Activated naive CD4-positive, alpha-beta T cell treated with anti-CD3 and anti-CD28 coated beads, Interleukin-2, amount 50 U/mL, for 16 hours (primary cell): ENCODE measurements around the gene CNTNAP4.

Experiments used
- DNase-seq: peaks from one replicate; pipeline ENCODE4 v3.0.0-alpha.2; 2020

Gene CNTNAP4

DNA sequence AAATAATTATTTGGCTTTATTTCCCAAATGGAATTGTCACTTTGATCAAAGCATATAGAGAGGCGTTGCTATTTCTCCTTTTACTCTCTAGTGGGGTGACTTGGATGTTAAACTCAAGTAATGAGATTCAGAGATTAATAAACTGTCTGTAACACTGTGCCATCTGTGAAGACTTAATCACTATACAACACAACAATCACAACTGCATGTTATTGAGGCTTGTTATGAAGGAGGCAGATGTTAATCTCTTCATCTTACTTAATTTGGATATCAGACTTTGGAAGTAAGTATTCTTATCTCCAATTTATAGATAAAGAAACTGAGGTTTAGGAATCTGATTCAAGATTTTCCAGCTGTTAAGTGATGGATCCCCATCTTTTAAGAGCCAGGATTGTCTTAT is 132.5 kb downstream of the CNTNAP4 start:
- DNase-seq = no peak

DNA sequence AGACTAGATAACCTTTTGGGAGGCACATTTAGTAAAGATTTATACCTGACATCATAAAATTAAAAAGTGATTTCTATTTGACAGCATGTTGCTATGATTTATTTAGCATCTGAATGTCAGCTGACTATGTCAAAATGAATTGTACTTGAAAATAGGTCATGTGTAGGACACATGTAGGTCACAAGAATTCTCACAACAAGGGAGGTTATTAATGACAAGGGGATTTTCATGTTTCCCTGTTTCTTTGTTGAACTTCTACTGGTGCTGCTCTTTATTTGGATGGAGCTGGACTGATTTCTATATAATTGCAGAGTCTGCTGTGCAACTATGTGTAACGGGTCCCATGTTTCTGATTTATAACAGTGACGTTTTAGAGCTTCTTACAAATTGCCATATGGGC is 144.4 kb downstream of the CNTNAP4 start:
- no peak for DNase-seq

DNA sequence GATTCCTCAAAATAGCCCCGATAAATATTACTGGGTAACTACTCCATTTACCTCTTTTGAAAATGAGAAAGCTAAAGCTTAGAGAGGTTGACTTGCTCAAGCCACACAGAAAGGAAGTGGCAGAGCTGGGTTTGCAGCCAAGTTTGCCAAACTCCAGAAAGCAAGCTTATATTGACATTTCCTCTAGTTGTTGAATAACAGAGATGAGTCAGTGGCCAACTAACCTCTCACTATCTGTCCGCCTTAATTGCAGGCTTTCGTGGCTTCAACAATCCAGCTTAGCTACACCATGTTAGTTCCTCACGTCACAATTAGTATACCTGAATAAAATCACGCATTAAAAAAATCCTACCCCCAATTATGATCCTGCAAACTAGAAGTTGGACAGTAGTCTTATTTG is 151.7 kb downstream of the CNTNAP4 start:
- no peak for DNase-seq

DNA sequence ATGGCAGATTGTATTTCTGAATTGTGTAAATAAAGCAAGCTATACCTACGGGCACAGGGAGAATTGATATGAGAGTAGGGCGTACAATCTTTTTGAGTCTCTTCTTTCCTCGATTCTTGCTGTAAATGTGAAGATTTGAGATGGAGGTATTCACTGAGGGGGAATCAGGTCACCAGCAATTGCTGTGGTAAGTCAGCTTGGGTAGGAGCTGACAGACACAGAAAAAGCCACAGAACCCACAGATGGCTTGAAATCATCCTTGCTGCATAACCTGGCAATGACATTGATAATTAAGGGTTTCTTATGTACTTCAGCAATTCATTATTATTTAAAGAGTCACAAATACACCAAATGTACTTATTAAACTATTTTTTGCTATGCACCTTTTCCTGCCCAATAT is 164.2 kb downstream of the CNTNAP4 start:
- DNase-seq = no peak

DNA sequence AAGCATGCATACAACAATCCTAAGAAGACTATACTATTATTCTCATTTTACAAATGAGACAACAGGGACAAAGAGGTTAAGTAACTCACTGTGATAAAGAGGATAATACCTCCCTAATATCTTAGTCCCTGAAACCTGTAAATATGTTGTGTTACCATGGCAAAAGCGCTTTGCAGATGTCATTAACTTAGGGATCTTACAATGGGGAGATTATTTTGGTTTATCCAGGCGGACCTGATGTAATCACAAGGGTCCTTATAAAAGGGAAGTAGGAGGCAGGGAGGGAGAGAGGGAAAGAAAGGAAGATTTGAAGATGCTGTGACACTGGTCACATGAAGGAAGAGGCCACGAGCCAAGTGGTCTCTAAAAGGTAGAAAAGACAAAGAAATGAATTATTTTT is 164.7 kb downstream of the CNTNAP4 start:
- no peak for DNase-seq

DNA sequence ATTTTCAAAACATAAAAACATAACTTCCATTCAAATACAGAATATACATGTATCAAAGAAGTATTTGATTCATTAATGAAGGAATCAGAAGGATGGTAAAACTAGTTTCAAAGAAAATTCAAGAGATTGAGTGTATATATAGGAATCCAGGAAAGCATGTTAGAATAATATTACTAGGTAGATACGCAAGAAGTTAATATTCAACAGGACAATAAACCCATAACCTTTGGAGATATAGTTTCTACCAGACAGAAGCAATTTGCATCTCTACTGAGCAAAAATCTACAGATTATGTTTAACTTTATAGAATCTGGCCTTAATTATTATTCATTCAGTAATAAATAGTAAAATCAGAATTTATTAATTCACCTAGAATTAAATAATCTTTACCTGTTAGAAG is 166.8 kb downstream of the CNTNAP4 start:
- no peak for DNase-seq

DNA sequence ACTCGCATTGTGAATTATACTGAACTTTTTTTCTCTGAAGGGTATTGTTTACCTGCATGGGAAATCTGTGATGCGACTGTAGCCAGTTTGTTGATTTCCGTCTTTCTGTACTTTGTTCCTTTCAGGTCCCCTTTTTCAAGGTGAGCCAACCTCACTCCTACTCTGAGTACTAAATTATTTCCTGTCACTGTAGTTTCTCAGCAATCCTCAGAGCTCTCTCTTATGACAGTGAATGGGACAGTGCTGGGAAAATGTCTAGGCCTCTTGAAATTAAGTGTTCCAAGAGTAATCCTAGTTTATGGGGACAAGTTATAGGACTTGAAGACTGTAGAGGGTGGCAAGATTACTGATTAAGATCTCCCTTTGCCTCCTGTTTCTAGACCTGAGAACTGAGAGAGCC is 167.6 kb downstream of the CNTNAP4 start:
- no peak for DNase-seq

DNA sequence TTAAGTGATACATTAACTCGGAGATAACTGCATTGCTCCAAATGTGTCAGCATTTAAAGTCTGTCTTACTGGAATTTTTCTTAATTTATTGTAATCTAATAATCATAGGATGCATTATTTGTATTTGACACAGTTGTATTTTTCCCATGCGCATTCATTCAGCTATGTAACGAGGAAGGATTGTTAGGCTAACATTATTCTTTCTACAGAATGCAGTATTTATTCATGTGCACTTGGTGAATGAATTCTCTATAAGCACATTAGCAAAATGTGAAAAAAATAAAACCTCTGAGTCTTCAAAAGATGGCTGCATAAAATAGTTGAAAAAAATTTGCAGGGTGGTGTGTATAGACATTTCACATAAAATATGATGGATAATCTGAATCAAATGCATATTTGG is 168.6 kb downstream of the CNTNAP4 start:
- DNase-seq = no peak

DNA sequence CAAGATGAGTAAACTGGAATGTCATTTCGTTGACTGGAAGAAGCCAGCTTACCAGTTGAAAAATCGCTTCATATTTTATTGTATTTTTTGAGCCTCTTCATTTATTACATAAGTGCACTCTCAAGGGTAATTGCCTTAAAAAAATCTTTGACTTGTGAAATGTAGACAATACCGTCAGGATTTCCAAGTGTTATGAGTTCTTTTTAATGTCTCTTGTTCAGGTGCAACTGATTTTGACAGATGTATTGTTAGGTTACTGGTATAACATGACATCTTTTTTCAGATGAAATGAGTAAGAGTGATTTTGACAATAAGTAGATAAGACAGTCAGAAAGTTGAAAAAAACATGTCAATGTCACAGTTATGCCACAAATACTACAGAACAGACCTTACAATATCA is 169.1 kb downstream of the CNTNAP4 start:
- DNase-seq = no peak

DNA sequence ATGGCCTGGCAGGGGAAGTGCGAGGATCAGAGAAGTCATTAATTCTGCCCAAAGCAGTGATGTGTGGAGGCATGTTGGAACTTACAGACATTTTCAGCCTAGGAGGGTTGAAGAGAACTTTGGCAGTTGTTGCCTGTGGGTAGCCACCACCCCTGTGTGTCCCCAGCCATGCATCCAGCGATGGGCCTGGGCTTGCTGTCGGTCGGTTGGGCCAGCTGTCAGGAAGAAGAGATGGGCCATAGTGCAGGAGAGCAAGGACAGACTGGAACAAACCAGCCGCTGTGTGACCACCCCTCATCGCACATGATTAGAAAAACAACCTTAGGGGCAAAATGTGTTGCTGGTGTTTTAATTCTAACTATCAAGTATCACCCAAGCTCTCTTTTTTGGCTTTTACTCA is 173.7 kb downstream of the CNTNAP4 start:
- no peak for DNase-seq

DNA sequence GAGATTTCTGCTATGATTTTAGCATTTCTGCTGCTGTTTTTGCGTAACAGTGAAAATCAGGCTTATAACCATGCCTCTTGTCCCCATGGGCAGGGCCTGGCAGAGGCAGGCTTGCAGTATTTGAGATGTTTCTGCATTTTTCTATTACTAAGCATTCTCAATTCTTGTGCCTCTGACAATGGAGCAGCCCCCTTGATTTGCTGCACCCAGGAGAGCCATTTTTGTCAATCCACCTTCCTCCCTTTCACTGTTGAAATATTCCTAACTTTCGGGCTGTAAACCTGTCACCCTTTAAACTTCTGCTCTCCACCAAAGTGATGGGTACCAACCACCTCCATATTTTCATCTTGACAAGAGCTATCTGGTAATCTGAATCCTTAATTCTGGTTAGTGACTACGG is 178.1 kb downstream of the CNTNAP4 start:
- no peak for DNase-seq

DNA sequence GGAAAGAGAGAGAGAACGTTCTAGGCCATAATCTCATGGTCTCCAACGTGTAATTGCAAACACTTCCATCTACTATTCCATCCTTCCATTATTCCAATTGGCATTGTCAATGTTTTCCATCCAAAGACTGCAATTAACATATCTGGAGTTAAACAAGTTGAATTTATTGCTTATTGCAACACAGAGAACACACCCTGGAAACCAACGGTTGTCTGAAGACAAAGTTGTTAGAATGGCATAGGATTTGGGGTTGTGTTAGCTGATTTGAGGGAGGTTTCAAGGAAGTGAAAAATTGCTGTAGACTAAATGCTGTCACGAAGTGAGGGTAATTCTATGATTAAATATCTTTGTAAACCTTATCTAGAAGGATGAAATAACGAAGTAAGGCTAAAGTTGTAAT is 178.8 kb downstream of the CNTNAP4 start:
- no peak for DNase-seq

DNA sequence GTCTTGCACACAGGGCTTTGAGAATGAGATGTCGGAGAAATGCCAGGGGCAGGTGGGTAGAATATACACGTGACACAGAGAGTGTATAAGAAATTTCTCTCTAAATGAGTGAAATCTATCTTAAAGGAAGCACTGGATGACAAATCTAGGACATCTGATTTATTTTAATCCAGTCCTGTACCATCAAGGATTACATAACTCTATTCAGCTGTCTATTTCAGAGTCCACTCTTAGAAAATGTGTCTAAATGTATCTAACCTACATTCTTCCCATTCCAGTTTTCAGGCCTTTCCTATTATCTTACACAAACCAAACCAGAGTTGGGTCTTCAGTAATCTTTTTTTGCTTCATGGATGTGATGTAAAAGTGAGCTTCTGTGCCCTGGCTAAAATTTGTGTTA is 181.9 kb downstream of the CNTNAP4 start:
- no peak for DNase-seq

DNA sequence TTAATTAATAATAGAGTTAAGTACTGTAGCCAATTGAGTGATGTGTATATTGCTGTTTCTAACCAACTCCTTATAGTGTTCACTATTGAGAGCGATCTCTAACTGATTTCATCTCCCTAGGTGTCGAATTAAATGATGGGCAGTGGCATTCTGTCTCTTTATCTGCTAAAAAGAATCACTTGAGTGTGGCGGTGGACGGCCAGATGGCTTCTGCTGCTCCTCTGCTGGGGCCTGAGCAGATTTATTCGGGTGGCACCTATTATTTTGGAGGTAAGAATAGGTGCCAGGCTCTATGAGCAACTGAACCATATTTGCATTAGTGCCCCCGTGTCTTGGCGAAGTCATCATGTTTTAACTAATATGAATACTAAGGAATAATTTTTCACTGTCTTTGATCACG is 184.6 kb downstream of the CNTNAP4 start:
- DNase-seq = no peak

DNA sequence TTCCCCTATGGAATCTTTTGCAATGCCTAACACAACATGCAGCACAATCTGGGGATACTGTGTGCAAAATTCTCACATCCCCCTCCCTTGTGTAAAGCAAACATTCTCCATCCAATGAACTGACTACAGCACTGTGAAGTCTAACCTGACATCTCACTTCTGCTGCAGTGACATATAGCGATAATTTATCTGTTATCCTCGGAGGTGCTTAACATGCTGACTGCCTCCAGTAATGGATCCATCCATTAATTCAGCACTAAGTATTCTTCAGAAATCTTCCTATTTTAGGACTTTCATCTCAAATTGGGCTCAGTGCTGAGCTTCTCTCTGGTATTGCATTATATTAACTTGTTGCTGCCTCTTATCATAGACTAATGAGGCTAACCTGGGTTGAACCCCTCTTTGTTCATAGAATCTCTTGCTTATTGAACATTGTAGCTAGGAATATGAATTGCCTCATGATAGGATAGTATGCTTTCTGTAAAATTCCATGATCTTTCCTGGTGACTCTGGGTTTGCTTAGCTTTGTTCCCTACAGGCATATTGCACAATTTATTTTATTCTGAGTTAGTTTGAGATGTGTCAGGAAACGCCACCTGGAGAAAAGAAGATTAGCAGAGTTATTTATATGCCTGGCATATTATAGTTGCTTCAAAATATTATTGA is 187.9 kb downstream of the CNTNAP4 start:
- DNase-seq = no peak

DNA sequence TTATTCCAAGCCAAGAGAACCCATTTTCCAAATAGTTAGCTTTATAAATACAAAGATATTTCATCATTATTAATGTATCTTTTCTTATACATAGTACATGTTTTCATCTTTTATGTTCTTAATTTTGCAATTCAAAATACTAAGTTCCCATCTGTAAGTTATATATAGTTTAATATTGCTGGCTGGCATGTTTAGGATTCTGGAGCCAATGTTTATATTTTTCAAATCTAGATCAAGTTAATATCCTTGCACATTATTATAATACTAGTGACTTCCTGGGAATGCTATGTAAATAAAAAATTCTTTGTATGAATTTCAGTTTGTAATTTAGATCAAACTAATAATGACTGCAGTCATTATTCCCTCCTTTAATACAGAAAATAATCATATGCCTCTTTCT is 189.7 kb downstream of the CNTNAP4 start:
- no peak for DNase-seq

DNA sequence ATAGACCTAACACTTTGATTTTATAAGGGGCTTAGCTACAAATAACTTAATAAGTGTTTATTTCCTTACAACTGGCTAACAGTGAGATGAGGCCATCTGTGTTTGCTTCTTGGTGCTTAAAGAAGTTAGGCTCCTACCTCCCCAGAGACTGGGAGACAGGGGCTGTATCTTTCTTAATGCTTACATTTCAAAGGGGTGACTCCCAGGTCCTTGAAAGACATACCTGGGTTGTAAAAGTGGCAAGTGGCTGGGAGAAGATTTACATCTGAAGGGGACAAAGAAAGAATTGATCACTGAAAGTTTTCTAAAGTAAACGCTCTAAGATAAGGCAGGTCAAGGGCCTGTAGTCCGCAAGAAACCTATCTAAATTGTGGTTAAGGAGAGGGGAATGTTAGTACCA is 196.8 kb downstream of the CNTNAP4 start:
- no peak for DNase-seq

DNA sequence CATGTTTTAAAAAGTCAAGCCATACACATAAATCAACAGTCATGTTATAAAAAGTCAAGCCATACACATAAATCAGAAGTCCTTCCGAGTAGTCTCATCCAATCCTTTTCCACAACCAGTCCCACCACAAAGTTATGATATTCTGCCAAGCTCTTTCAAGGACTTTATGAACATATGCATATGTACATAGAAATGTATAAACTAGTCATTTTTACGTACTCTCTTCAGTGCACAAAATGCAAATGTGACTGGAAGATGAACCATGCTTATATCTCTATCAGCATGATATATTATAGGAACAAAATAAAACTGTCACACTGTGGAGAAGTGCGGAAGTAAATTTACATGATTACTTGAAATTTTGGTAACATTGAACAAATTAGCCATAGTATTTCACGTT is 200.9 kb downstream of the CNTNAP4 start:
- DNase-seq = no peak

DNA sequence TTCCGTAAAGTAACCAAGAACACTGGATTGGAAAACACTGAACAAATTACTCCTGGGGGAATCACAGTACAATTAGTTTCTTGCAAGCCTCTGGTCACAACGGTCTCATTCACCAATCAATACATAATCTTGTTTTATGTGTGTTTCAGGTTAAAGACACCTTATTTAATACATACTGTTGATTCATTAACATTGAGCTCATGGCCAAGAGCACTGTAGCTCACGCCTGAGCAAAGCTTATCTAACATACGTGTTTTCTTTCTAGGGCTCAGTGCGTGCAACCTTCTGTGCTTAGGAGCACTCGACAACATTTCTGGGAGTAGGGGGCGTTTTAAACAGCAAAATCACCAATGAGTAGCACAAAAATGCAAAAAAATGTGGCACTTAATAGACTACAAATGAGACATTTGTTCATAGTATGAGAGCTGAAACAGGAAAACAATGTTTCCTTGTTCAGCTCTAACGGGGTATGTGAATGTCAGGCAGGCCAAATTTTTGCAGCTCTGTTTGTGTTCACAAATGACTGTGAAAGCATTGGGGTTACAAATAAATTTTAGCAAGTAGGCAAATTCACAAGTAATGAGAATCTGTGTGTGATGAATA is 206.2 kb downstream of the CNTNAP4 start:
- no peak for DNase-seq

DNA sequence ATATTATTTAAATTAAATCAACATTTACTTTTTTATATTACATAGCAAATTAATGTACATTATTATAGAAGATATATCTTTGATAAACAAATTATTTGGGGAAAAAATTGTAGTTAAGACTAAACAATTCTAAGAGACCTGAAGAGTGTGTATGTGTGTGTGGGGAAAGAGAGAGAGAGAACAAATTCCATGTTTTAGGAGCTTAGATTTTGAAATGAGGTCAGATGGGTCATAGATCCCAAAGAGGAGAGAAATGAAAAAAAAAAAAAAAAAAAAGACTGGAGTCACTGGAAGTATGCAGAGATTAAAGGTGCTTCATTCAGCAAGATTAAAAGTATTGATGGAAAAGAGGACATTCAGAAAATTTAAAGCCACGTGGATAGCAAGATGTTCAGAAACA is 206.8 kb downstream of the CNTNAP4 start:
- no peak for DNase-seq

DNA sequence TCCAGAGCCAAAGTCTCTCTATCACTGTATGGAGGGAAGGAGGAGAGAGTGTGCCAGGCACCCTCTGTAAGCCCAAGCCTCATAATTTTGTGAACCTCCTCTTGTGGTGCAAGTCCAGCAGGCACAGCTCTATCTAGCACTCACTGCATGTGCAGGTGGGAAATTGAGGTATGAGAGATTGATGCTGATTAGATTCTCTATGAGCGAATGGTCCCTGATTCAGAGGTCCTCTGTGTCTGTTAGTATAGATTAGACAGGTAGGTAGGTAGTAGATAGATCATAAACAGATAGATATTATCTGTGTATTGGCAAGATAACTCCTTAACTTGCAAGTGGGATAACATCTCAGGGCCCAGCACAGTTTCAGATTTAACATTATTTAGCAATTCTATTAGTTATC is 209.5 kb downstream of the CNTNAP4 start:
- DNase-seq = no peak

DNA sequence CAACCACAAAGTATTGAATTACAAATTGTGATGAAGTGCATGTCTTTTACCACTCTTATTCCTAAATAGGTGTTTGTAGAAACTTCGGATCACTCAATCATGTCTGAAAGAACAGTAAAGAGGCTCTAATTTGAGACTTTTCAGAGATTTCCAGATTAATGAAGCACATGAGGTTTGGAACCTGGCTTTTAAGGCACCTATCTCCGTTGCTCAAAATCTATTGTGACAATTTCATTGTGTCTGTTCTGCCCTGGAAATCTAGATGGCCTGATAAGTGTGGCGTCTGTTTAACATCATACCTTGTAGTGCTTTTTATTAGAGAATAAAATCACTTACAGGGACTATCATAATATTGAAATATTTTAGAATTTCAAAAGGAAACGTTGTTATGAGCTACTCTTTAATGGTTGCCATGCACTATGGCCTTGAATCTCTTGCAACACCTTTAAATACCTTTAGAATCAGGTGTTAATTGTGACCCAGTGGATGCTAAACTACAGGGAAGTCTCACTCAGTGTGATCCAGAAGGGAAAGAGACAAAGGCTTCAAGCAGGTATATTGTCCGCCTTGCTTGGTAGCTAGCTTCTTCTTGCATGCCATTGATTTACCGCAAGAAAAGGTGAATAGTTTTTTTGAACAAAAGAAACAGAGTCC is 210.3 kb downstream of the CNTNAP4 start:
- DNase-seq = no peak

DNA sequence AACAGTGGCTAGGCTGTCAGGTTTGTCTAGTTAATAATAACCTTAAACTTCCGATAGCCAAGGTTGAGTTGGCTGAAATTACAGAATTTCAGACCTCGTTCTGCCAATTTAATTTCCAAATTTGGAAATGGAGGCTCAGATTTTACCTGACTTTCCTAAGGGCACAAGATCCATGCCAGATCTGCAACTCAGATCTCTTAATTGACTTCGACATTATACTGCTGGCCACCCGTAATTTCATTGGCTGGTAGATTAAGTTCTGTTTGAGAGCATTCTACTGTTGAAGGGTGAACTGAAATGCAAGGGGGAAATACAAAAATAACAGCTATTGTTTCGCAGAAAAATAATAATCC is 210.8 kb downstream of the CNTNAP4 start:
- no peak for DNase-seq

DNA sequence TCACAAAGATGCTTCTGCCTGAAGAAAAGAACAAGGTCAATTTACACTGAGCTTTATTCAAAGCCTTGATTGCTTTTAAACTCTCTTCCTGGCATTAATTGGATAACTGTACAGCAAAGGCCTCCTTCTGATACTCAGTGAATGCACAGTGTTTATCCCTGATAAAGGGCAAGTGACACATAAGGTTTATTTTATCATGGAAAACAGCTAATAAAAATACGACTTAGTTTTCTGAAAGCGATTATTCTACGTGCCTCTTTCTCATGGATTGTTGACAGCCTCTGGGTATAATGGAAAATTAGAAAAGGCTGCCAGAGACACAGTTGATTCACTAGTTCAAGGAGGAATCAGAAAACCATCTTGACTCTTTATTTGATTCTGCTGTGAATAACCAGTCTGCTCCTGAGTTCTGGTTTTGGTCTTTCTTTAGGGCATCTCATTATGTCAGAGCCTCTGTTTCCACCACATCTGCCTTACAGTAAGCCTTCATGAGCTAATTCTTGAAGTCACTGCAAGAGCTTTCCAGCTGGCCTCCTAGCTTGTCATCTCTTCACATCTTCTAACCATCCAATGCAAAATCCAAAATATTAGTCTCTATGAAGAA is 212.9 kb downstream of the CNTNAP4 start:
- no peak for DNase-seq

DNA sequence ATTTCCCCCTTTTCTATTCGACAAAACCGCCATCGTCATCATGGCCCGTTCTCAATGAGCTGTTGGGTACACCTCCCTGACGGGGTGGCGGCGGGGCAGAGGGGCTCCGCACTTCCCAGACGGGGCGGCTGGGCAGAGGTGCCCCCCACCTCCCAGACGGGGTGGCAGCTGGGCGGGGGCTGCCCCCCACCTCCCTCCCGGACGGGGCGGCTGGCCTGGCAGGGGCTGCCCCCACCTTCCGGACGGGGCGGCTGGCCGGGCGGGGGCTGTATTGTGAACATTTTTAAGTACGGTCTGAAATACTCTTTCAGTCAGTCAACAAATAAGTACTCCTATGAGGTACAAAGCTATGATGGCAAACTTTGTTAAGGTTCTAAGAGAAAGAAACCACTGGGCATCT is 222.8 kb downstream of the CNTNAP4 start:
- no peak for DNase-seq
